Activated naive CD4-positive, alpha-beta T cell treated with anti-CD3 and anti-CD28 coated beads, Interleukin-2, amount 50 U/mL, for 72 hours (primary cell): ENCODE data around the gene HDGF. TPM values are rescaled to one million over a fixed set of nuclear protein-coding genes. Genes with fewer than 3 reads are reported as not detected.

Experiments
- ATAC-seq, 2 donors: fragments of 150-1000 bp; cut with Tn5 transposase; 2 replicates each; pipeline ENCODE4 v1.10.0; 2021; ENCODE audit warnings: mild to moderate bottlenecking in 2 of 2, moderate library complexity in 2 of 2
- DNase-seq, 2 donors: peaks; one replicate each; pipeline ENCODE4 v3.0.0; 2021 to 2022; ENCODE audit warnings: low spot score in 2 of 2
- H3K27ac Mint-ChIP-seq, 2 donors: one replicate each; pipeline ENCODE4 v1.8.0; 2022; ENCODE audit warnings: mild to moderate bottlenecking in 2 of 2, mixed read lengths in 2 of 2
- H3K36me3 Mint-ChIP-seq, 2 donors: one replicate each; pipeline ENCODE4 v1.8.0; 2022; ENCODE audit warnings: mixed read lengths in 2 of 2
- H3K9me3 Mint-ChIP-seq, 2 donors: one replicate each; pipeline ENCODE4 v1.8.0; 2022; ENCODE audit warnings: mixed read lengths in 2 of 2
- total RNA-seq, 2 donors: library from RNA; stranded (reverse); gene quantifications; one replicate each; pipeline ENCODE4 v1.2.3, GENCODE V29; 2022

The HDGF gene
- total RNA-seq, 2 donors from 2014 or later, result 281 to 325 TPM

DNA sequence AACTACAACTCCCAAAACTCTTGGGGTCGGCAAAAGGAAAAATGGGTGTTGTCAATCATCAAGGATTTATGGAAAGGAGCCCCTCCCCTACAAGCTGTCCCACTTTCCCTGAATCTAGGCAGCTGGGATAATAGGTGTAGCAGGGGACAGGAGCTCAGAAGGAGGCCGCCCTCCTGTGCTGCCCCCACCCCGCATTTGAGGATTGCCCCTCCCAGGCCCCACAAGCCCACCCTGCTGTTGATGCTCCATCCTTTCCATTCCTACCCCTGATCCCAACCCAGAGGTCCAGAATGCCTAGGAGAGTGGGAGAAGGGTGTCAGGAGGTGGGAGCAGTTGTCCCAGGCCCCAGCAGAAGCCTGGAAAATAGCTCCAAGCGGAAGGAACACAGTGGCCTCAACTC lies 8.7 kb downstream of the HDGF start:
- peaks cover 20 to 58% of the 10 kb centered on the region in 2 donors for H3K36me3 Mint-ChIP-seq
- H3K27ac Mint-ChIP-seq, result peak overlapping the region in 1 of 2 donors; percentile 6
- ATAC-seq (no peak), DNase-seq (no peak)
- H3K9me3 Mint-ChIP-seq, result no peaks in the 10 kb centered on the region

DNA sequence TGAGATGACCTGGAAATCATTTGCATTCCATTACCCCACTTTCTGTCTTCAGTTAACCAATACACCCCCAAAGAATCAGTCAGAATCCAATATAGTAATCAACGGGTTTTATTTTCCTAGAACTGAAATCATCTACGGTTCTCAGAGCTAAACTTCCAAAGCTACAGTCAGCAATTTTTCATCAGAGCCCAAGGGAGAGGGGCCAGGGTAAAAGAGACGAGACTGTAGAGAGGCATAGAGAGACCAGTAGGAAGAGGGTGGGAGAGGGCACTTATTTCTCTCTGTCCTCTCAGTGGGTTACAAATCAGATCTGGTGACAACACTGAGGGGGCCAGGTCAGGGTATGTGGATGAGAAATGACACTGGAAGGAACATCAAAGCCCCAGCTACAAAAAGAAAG lies 9.5 kb downstream of the HDGF start:
- ATAC-seq (no peak), DNase-seq (no peak)
- Mint-ChIP-seq H3K9me3 (no peaks in the 10 kb centered on the region), H3K27ac (peak overlapping the region; percentile 94 to 98), H3K36me3 (peaks cover 17 to 52% of the 10 kb centered on the region in 2 donors)

DNA sequence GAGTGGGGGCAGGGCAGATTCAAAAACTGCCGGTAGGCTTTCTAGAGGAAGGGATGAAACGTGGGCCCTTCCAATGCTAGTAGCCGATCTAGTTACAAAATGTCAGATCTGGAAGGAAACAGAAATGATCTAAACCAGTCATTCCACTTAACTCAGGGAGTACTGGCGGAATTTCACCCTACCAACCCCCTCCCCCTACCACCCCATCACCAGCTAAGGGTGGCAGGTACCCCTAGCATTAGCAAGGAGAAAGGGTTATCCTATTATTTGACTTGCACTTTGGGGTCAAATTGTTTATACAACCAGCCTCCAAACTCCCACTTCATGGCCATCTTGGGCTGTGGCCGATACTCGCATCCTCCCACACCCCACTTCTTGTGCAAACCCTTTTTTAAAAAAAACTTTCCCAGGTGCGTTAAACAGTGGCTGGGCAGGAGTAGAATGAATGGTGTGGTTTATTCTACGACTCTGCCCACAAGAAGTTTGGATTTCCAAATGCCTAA lies 9.9 kb downstream of the HDGF start:
- H3K36me3 Mint-ChIP-seq, result peaks cover 17 to 52% of the 10 kb centered on the region in 2 donors

DNA sequence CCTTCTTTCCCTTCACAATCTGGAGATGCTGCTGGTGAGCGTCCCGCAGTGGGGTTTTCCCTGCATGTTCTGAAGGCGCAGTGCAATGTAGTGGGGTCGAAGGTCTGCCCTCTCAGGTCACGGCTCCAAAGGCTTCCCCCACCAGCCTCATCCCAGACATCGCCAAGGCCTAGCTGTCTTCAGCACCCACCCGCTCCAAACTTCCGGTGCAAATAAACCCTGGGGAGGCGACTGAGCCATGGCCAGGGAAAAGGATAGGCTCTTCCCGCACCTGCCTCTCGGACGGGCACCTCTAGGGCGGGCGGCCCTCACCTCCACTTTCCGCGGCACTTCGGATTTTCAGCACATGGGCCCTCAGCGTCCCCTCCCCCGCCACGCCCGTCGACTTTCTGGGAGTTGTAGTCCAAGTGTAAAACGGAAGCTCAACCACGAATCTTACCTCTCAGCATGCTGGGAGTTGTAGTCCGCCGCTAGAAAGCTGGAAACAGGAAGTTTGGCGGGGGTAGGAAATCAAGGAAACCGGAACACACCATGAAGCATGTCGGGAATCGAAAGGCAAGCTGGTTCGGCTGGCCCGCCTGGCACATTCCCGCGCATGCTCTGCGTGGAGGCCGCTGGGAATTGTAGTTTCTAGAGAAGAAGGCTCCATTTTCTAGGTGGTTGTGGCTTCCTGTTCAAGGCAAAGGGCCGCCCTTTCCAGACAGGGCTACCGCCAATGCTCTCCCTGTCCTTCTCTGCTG lies 10.6 kb downstream of the HDGF start, which contains the start of gene MRPL24:
MRPL24 (minus strand) TSS at position 348 of the 740 bp plus-strand sequence. CDS start 2,384 bp downstream, outside the sequence.
- no peaks in the 10 kb centered on the region for H3K9me3 Mint-ChIP-seq
- H3K36me3 Mint-ChIP-seq, result peaks cover 17 to 47% of the 10 kb centered on the region in 2 donors

More for the DNA sequence above, 9.9 kb downstream of the HDGF start:
- DNase-seq, result no peak
- Mint-ChIP-seq H3K27ac (peak overlapping the region; percentile 94 to 98), H3K9me3 (no peaks in the 10 kb centered on the region)
- peak; percentile 2 to 6 for ATAC-seq

DNA sequence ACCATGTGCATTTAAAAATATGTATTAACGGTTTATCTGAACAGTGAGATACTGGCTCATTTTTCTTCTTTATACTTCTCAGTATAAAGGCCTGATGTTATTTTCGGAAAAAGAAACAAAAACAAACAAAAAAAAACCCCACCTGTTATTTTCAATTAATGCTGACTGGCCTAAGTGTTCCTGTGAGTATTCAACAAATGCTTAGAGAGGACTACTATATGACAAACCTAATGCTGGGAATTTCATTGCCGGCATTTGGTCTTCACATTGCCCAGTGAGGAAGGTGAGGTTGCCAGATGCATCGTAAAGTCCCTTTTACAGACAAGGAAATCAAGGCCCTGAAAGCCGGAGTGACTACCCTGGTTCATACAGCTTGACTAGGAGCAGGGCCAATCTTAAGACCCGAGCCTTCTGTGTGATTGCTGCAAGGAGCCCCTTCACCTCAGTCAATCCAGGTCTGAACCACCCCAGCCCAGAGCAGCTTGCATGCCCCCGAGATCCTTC lies 11.2 kb downstream of the HDGF start:
- Mint-ChIP-seq H3K27ac (peak overlapping the region; percentile 94 to 98), H3K36me3 (peaks cover 17 to 43% of the 10 kb centered on the region in 2 donors), H3K9me3 (no peaks in the 10 kb centered on the region)
- DNase-seq (no peak), ATAC-seq (peak in 1 of 2 donors; percentile 9)

More for the DNA sequence above, 10.6 kb downstream of the HDGF start, which contains the start of gene MRPL24:
- peak; percentile 94 to 97 for DNase-seq
- peak; percentile 89 to 90 for ATAC-seq
- peak within 1 kb of the TSS; percentile 94 to 98 for H3K27ac Mint-ChIP-seq

- ATAC-seq (no peak), DNase-seq (no peak)
- H3K9me3 Mint-ChIP-seq, result no peaks in the 10 kb centered on the region
- H3K27ac Mint-ChIP-seq, result peak overlapping the region in 1 of 2 donors; percentile 47
- peaks cover 17 to 38% of the 10 kb centered on the region in 2 donors for H3K36me3 Mint-ChIP-seq
Measured at GRCh38 chr1:156738916-156739315, 12.6 kb downstream of the HDGF start.

GRCh38 chr1:156738407-156738806 lies 13.1 kb downstream of the HDGF start:
- no peak for ATAC-seq
- peak overlapping the region; percentile 11 to 47 for H3K27ac Mint-ChIP-seq
- no peaks in the 10 kb centered on the region for H3K9me3 Mint-ChIP-seq
- H3K36me3 Mint-ChIP-seq, result peaks cover 17 to 34% of the 10 kb centered on the region in 2 donors
- no peak for DNase-seq

DNA sequence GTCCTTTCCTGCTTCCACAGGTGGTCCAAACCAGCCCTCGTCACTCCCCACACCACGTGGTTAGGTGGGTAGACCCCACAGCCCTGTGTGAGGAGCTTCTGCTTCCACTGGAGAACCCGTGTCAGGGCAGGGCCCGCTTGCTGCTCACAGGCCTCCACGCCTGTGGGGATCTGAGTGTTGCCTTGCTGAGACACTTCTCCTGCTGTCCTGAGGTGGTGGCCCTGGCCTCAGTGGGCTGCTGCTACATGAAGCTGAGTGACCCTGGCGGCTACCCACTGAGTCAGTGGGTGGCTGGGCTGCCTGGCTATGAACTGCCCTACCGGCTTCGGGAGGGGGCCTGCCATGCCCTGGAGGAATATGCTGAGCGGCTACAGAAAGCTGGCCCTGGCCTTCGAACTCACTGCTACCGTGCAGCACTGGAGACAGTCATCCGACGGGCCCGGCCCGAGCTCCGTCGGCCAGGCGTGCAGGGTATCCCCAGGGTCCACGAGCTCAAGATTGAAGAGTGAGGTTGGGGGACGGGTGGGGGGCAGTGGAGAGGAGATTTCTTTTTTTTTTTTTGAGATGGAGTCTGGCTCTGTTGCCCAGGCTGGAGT lies 17.4 kb downstream of the HDGF start:
- Mint-ChIP-seq H3K9me3 (no peaks in the 10 kb centered on the region), H3K36me3 (peaks cover 13 to 19% of the 10 kb centered on the region in 2 donors), H3K27ac (no peak overlapping the region)
- no peak for DNase-seq
- ATAC-seq, result no peak

GRCh38 chr1:156728599-156729462 lies 22.6 kb downstream of the HDGF start, which contains the start of gene ISG20L2:
ISG20L2 (minus strand) TSS chr1:156728766; CDS start chr1:156727652, 1,114 bp downstream.
- peak; percentile 94 to 95 for ATAC-seq
- peak; percentile 85 to 95 for DNase-seq
- peak within 1 kb of the TSS in 1 of 2 donors; percentile 100 for H3K27ac Mint-ChIP-seq
- H3K36me3 Mint-ChIP-seq, result peaks cover 20 to 23% of the 10 kb centered on the region in 2 donors
- no peaks in the 10 kb centered on the region for H3K9me3 Mint-ChIP-seq

- no peaks in the 10 kb centered on the region for H3K9me3 Mint-ChIP-seq
- ATAC-seq (peak; percentile 75 to 80), DNase-seq (peak; percentile 80 to 88)
- peak within 1 kb of the TSS in 1 of 2 donors; percentile 100 for H3K27ac Mint-ChIP-seq
- H3K36me3 Mint-ChIP-seq, result peaks cover 28 to 31% of the 10 kb centered on the region in 2 donors
Measured at GRCh38 chr1:156727926-156728598, 23.4 kb downstream of the HDGF start, which contains the start of gene METTL25B. METTL25B (plus strand) TSS chr1:156728469; CDS start chr1:156729105, 636 bp downstream.

DNA sequence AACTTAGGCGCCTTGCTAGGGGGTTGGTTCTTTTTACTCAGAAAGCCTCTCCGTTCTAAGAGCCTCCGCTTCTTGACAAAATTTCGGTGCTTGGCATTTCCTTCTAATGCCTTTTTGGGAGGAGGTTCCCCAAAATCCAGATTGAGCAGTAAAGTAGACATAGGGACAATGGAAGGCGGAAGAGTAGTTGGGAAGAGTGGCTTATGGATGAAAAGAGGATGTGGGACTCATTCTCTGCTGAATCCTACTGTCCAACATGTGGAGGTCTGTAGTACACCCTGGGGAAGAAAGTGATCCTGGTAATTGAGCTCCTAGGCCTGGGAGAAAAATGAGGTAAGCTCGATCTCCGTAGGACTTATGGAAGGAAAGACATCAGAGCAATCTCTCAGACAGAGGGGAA lies 24.0 kb downstream of the HDGF start:
- no peak for ATAC-seq
- Mint-ChIP-seq H3K27ac (no peak overlapping the region), H3K36me3 (peaks cover 28 to 31% of the 10 kb centered on the region in 2 donors), H3K9me3 (no peaks in the 10 kb centered on the region)
- no peak for DNase-seq

GRCh38 chr1:156726549-156727226 lies 24.8 kb downstream of the HDGF start:
- DNase-seq (peak in 1 of 2 donors; percentile 66), ATAC-seq (no peak)
- peaks cover 28 to 31% of the 10 kb centered on the region in 2 donors for H3K36me3 Mint-ChIP-seq
- no peaks in the 10 kb centered on the region for H3K9me3 Mint-ChIP-seq
- no peak overlapping the region for H3K27ac Mint-ChIP-seq

- ATAC-seq (peak; percentile 31 to 36), DNase-seq (peak; percentile 81 to 84)
- Mint-ChIP-seq H3K27ac (no peak overlapping the region), H3K9me3 (no peaks in the 10 kb centered on the region), H3K36me3 (peaks cover 28 to 31% of the 10 kb centered on the region in 2 donors)
Measured at GRCh38 chr1:156725683-156726280, 25.7 kb downstream of the HDGF start.

GRCh38 chr1:156721535-156721934 lies 29.9 kb downstream of the HDGF start:
- DNase-seq (no peak), ATAC-seq (peak in 1 of 2 donors; percentile 48)

GRCh38 chr1:156721131-156721530 lies 30.3 kb downstream of the HDGF start:
- Mint-ChIP-seq H3K9me3 (no peaks in the 10 kb centered on the region), H3K36me3 (peaks cover 15 to 18% of the 10 kb centered on the region in 2 donors), H3K27ac (peak overlapping the region; percentile 58 to 93)
- DNase-seq (no peak), ATAC-seq (no peak)

More at GRCh38 chr1:156721535-156721934, 29.9 kb downstream of the HDGF start:
- Mint-ChIP-seq H3K27ac (peak overlapping the region; percentile 58 to 93), H3K9me3 (no peaks in the 10 kb centered on the region), H3K36me3 (peaks cover 15 to 18% of the 10 kb centered on the region in 2 donors)
